HepG2 (cell line): ENCODE results near the gene ANKIB1. TPM values are rescaled to one million over a fixed set of nuclear protein-coding genes. Genes with fewer than 3 reads are reported as not detected.

Experiments used
- BHLHE40 ChIP-seq: IDR thresholded peaks from 2 replicates; pipeline ENCODE4 v1.6.1; 2011; ENCODE audit warnings: low read length, improper control_type of control experiment
- CEBPG ChIP-seq: IDR thresholded peaks from 2 replicates; pipeline ENCODE4 v1.6.1; 2016
- IRF1 ChIP-seq: sonication (generic); formaldehyde crosslinking; IDR thresholded peaks from 2 replicates; pipeline ENCODE4 v1.4.0; 2020; ENCODE audit warnings: low read depth, mild to moderate bottlenecking, missing genetic modification reagents
- MAF1 ChIP-seq: sonication (generic); formaldehyde crosslinking; IDR thresholded peaks from 2 replicates; pipeline ENCODE4 v1.5.0; 2020; ENCODE audit warnings: missing genetic modification reagents, borderline replicate concordance
- MTF1 ChIP-seq: sonication (generic); formaldehyde crosslinking; IDR thresholded peaks from 2 replicates; pipeline ENCODE4 v1.5.0; 2020; ENCODE audit warnings: missing genetic modification reagents
- NFATC3 ChIP-seq: sonication (generic); formaldehyde crosslinking; IDR thresholded peaks from 2 replicates; pipeline ENCODE4 v1.5.1; 2020; ENCODE audit warnings: mild to moderate bottlenecking, missing genetic modification reagents
- PAX8 ChIP-seq: sonication (generic); formaldehyde crosslinking; IDR thresholded peaks from 2 replicates; pipeline ENCODE4 v1.8.0; 2022; ENCODE audit warnings: mild to moderate bottlenecking, missing genetic modification reagents, borderline replicate concordance
- POGK ChIP-seq: sonication (generic); formaldehyde crosslinking; conservative IDR thresholded peaks from 2 replicates; pipeline ENCODE4 v1.8.0; 2022; ENCODE audit warnings: mild to moderate bottlenecking, moderate library complexity, missing genetic modification reagents
- RBM22 ChIP-seq: fragments of 200-400 bp; formaldehyde crosslinking; optimal IDR thresholded peaks from 2 replicates; pipeline ENCODE3; 2017; ENCODE audit warnings: mild to moderate bottlenecking, low read length, moderate library complexity
- SALL2 ChIP-seq: sonication (generic); formaldehyde crosslinking; IDR thresholded peaks from 2 replicates; pipeline ENCODE4 v1.8.1; 2023; ENCODE audit warnings: mild to moderate bottlenecking, missing genetic modification reagents, inconsistent platforms
- SIN3B ChIP-seq: fragments of 150-350 bp; IDR thresholded peaks from 2 replicates; pipeline ENCODE4 v1.6.1; 2014; ENCODE audit warnings: low read length
- SOX6 ChIP-seq, 2 experiments: fragments of 450-650 bp in 1 of 2; sonication (generic) in 1 of 2; formaldehyde crosslinking in 1 of 2; IDR thresholded peaks; 2 replicates each; pipeline versions ENCODE4 v1.4.0 to v1.6.1; 2017 to 2020; ENCODE audit warnings: antibody characterized with exemption in 1 of 2, mild to moderate bottlenecking in 1 of 2, missing genetic modification reagents in 1 of 2
- SUZ12 ChIP-seq: fragments of 150-350 bp; IDR thresholded peaks from 2 replicates; pipeline ENCODE4 v1.6.1; 2014; ENCODE audit warnings: low read depth, low read length
- TP53 ChIP-seq: sonication (generic); formaldehyde crosslinking; conservative IDR thresholded peaks from 2 replicates; pipeline ENCODE4 v1.4.0; 2020; ENCODE audit warnings: missing genetic modification reagents
- ZMYM2 ChIP-seq: sonication (generic); formaldehyde crosslinking; IDR thresholded peaks from 2 replicates; pipeline ENCODE4 v1.8.0; 2022; ENCODE audit warnings: mild to moderate bottlenecking, missing genetic modification reagents
- ZMYM4 ChIP-seq: sonication (generic); formaldehyde crosslinking; IDR thresholded peaks from 2 replicates; pipeline ENCODE4 v1.8.1; 2023; ENCODE audit warnings: mild to moderate bottlenecking, missing genetic modification reagents
- ZNF263 ChIP-seq: sonication (generic); formaldehyde crosslinking; IDR thresholded peaks from 2 replicates; pipeline ENCODE4 v1.4.0; 2020; ENCODE audit warnings: missing genetic modification reagents
- ZNF264 ChIP-seq: sonication (generic); formaldehyde crosslinking; IDR thresholded peaks from 2 replicates; pipeline ENCODE4 v1.4.0; 2020; ENCODE audit warnings: missing genetic modification reagents
- ZNF34 ChIP-seq: sonication (generic); formaldehyde crosslinking; IDR thresholded peaks from 2 replicates; pipeline ENCODE4 v1.4.0; 2020; ENCODE audit warnings: mild to moderate bottlenecking, missing genetic modification reagents, borderline replicate concordance
- ZNF574 ChIP-seq: sonication (generic); formaldehyde crosslinking; IDR thresholded peaks from 2 replicates; pipeline ENCODE4 v1.4.0; 2020; ENCODE audit warnings: missing genetic modification reagents
- ZNF746 ChIP-seq: sonication (generic); formaldehyde crosslinking; IDR thresholded peaks from 2 replicates; pipeline ENCODE4 v1.8.0; 2022; ENCODE audit warnings: mild to moderate bottlenecking, missing genetic modification reagents
- ZNF792 ChIP-seq: IDR thresholded peaks from 2 replicates; pipeline ENCODE4 v1.6.1; 2016
- polyA plus RNA-seq, 8 experiments: library from polyadenylated mRNA; depleted of rRNA in 3 of 8; stranded (reverse) in 7 of 8; unstranded in 1 of 8; fragments of >200 nt; fragmentation: Illumina TruSeq in 4 of 8; extraction: Trizol in 4 of 8; gene quantifications; 2 replicates each; pipeline versions ENCODE4 v1.2.1 to v1.2.3, GENCODE V29; 2011 to 2016; ENCODE audit warnings: low read depth in 4 of 8, missing spikeins in 1 of 8, mixed read lengths in 1 of 8; ENCODE audit not compliant: insufficient read depth in 1 of 8
- total RNA-seq, 5 experiments: library from RNA; depleted of rRNA; stranded (reverse); fragments of >200 nt; fragmentation: Illumina TruSeq; extraction: Trizol; gene quantifications; 2 replicates each; pipeline ENCODE4 v1.2.3, GENCODE V29; 2016; ENCODE audit warnings: low read depth in 1 of 5
- TF ChIP-seq, protein P1 (sequence below): sonication (generic); formaldehyde crosslinking; conservative IDR thresholded peaks from 2 replicates; pipeline ENCODE4 v1.4.0; 2020; ENCODE audit warnings: missing genetic modification reagents

The ANKIB1 gene
- total and polyA plus RNA-seq, 2 of the 13 experiments (the other 11 are each of a cell fraction or from before 2014, with no cell fraction given), result 28.7 to 29.6 TPM

- peak; percentile 77 for TF ChIP-seq POGK (CRISPR knock-in tag)
- TF ChIP-seq ZNF746 (CRISPR knock-in tag), result peak; percentile 33
- 0 out of 2 replicates have a peak, but pooled peaks have one; percentile 29 for TF ChIP-seq ZNF263 (CRISPR knock-in tag)
- peak; percentile 74 for TF ChIP-seq MAF1
- TF ChIP-seq TP53, result 0 out of 2 replicates have a peak, but pooled peaks have one; percentile 58
- TF ChIP-seq MTF1 (CRISPR knock-in tag), result no peak
- TF ChIP-seq ZMYM2 (CRISPR knock-in tag), result no peak
- TF ChIP-seq PAX8 (CRISPR knock-in tag), result no peak
- TF ChIP-seq ZNF34 (CRISPR knock-in tag), result no peak
- peak; percentile 54; the same call in 1 of the 2 replicates for TF ChIP-seq SALL2 (CRISPR knock-in tag)
- TF ChIP-seq ZNF574 (CRISPR knock-in tag), result peak; percentile 97
- TF ChIP-seq SUZ12, result 0 out of 2 replicates have a peak, but pooled peaks have one; percentile 2
- peak; percentile 44; the same call in 1 of the 2 replicates for TF ChIP-seq ZNF264 (CRISPR knock-in tag)
- TF ChIP-seq, protein P1, sequence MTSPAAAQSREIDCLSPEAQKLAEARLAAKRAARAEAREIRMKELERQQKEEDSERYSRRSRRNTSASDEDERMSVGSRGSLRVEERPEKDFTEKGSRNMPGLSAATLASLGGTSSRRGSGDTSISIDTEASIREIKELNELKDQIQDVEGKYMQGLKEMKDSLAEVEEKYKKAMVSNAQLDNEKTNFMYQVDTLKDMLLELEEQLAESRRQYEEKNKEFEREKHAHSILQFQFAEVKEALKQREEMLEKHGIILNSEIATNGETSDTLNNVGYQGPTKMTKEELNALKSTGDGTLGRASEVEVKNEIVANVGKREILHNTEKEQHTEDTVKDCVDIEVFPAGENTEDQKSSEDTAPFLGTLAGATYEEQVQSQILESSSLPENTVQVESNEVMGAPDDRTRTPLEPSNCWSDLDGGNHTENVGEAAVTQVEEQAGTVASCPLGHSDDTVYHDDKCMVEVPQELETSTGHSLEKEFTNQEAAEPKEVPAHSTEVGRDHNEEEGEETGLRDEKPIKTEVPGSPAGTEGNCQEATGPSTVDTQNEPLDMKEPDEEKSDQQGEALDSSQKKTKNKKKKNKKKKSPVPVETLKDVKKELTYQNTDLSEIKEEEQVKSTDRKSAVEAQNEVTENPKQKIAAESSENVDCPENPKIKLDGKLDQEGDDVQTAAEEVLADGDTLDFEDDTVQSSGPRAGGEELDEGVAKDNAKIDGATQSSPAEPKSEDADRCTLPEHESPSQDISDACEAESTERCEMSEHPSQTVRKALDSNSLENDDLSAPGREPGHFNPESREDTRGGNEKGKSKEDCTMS (CRISPR knock-in tag), result no peak
- TF ChIP-seq SIN3B, result peak; percentile 15; the same call in 1 of the 2 replicates
- TF ChIP-seq ZMYM4 (CRISPR knock-in tag), result peak; percentile 70; the same call in 1 of the 2 replicates
- peak; percentile 71; the same call in 1 of the 2 replicates for TF ChIP-seq ZNF792
- no peak for TF ChIP-seq SOX6 (IDR thresholded peaks at IDR 0.05)
- TF ChIP-seq SOX6 (CRISPR knock-in tag; IDR thresholded peaks at IDR 0.05), result peak; percentile 67
- peak; percentile 18; the same call in 1 of the 2 replicates for TF ChIP-seq CEBPG (CRISPR knock-in tag)
- no peak for TF ChIP-seq BHLHE40
- TF ChIP-seq NFATC3, result no peak
- TF ChIP-seq IRF1 (CRISPR knock-in tag), result no peak
- no peak for TF ChIP-seq RBM22
These were observed at the start of gene ANKIB1, which contains the start of gene KRIT1 (continued) for GRCh38 chr7:92245487-92246359.
